Neural progenitor cell (in vitro differentiated cells): ENCODE data around the gene STK26.

ENCODE experiments used
- CTCF ChIP-seq: fragments of 200-600 bp; sonication (generic); IDR thresholded peaks from 2 replicates; pipeline ENCODE4 v1.5.1; 2017; ENCODE audit warnings: antibody characterized with exemption, mild to moderate bottlenecking
- EZH2 ChIP-seq: fragments of 200-600 bp; sonication (generic); IDR thresholded peaks from 2 replicates; pipeline ENCODE4 v1.6.1; 2017; ENCODE audit warnings: antibody characterized with exemption, mild to moderate bottlenecking, moderate library complexity

GRCh38 chrX:132077912-132078311 is 54.8 kb downstream of the STK26 start:
- TF ChIP-seq CTCF, result no peak
- no peak for TF ChIP-seq EZH2
